CD8-positive, alpha-beta memory T cell (primary cell): ENCODE results near the gene PCGF1. TPM values are rescaled to one million over a fixed set of nuclear protein-coding genes. Genes with fewer than 3 reads are reported as not detected.

Source experiments
- CTCF ChIA-PET: fragments of 350-600 bp; sonication (Branson Sonifier 250); formaldehyde crosslinking; loops from one replicate; lab custom pipeline; 2021; ENCODE audit warnings: antibody characterized with exemption; lab: Charles Lee
- POLR2A ChIA-PET: fragments of 350-600 bp; sonication (Branson Sonifier 250); formaldehyde crosslinking; loops from one replicate; lab custom pipeline; 2021; ENCODE audit warnings: antibody characterized with exemption; lab: Charles Lee
- DNase-seq, 5 donors: peaks; one replicate each; pipeline versions ENCODE4 v3.0.0 to v3.0.0-alpha.2; 2020 to 2022; ENCODE audit warnings: mixed read lengths in 1 of 5
- H3K27ac ChIP-seq: one replicate; pipeline ENCODE4 v1.7.0; 2013; ENCODE audit warnings: low read depth, mild to moderate bottlenecking, low read length, moderate library complexity
- H3K27me3 ChIP-seq: 2 replicates; pipeline ENCODE4 v1.7.0; 2013; ENCODE audit warnings: low read length, mild to moderate bottlenecking; ENCODE audit not compliant: insufficient read depth, poor library complexity, severe bottlenecking
- H3K36me3 ChIP-seq: 2 replicates; pipeline ENCODE4 v1.7.0; 2013; ENCODE audit warnings: mild to moderate bottlenecking, low read length, moderate library complexity; ENCODE audit not compliant: insufficient read depth
- H3K4me1 ChIP-seq: 2 replicates; pipeline ENCODE4 v1.7.0; 2013; ENCODE audit warnings: mild to moderate bottlenecking, low read length, moderate library complexity; ENCODE audit not compliant: insufficient read depth
- H3K4me3 ChIP-seq: 2 replicates; pipeline ENCODE4 v1.7.0; 2013; ENCODE audit warnings: mild to moderate bottlenecking, low read length
- H3K9me3 ChIP-seq: 2 replicates; pipeline ENCODE4 v1.7.0; 2013; ENCODE audit warnings: mild to moderate bottlenecking, low read length
- H3K27ac Mint-ChIP-seq, 8 donors: one replicate each; pipeline ENCODE4 v1.8.0; 2020 to 2021; ENCODE audit warnings: mixed read lengths in 8 of 8, mild to moderate bottlenecking in 6 of 8, inconsistent platforms in 3 of 8, moderate library complexity in 3 of 8
- H3K27me3 Mint-ChIP-seq, 2 donors: one replicate each; pipeline ENCODE4 v1.8.0; 2020 to 2021; ENCODE audit warnings: mixed read lengths in 2 of 2, mild to moderate bottlenecking in 1 of 2, moderate library complexity in 1 of 2
- H3K36me3 Mint-ChIP-seq, 3 donors: one replicate each; pipeline ENCODE4 v1.8.0; 2020 to 2021; ENCODE audit warnings: mixed read lengths in 3 of 3, inconsistent platforms in 1 of 3, mild to moderate bottlenecking in 1 of 3
- H3K4me1 Mint-ChIP-seq, 3 donors: one replicate each; pipeline ENCODE4 v1.8.0; 2020 to 2021; ENCODE audit warnings: mixed read lengths in 3 of 3, inconsistent platforms in 1 of 3, mild to moderate bottlenecking in 1 of 3
- H3K4me3 Mint-ChIP-seq, 7 donors: one replicate each; pipeline ENCODE4 v1.8.0; 2020 to 2021; ENCODE audit warnings: mixed read lengths in 7 of 7, mild to moderate bottlenecking in 6 of 7, moderate library complexity in 4 of 7, inconsistent platforms in 2 of 7
- H3K9me3 Mint-ChIP-seq, 5 donors: one replicate each; pipeline ENCODE4 v1.8.0; 2020 to 2022; ENCODE audit warnings: mixed read lengths in 5 of 5, mild to moderate bottlenecking in 3 of 5, moderate library complexity in 2 of 5, inconsistent platforms in 1 of 5
- polyA plus RNA-seq: library from polyadenylated mRNA; unstranded; fragments of 300-500 nt; fragmentation: Illumina TruSeq; gene quantifications from one replicate; pipeline ENCODE4 v1.2.3, GENCODE V29; 2021
- total RNA-seq, 2 experiments: library from RNA; stranded (reverse); gene quantifications; one replicate each; pipeline ENCODE4 v1.2.3, GENCODE V29; 2021

The PCGF1 gene
- total RNA-seq (10 to 100 TPM; 29.6 to 38.7 TPM), polyA plus RNA-seq (17.2 TPM)

- ChIA-PET POLR2A (interaction anchor here (0.5 to 1.9 kb wide), 4 partner anchors 9 to 297 kb away, joined by 3 to 10 read pairs (median 4); partner anchors contain the start of genes AUP1, HTRA2 and WBP1), CTCF (interaction anchor here (1.2 to 2.4 kb wide), 4 partner anchors 24 to 35 kb away, joined by 3 to 7 read pairs (median 4); partner anchors contain the start of genes CCDC142, MRPL53 and TTC31)
- Mint-ChIP-seq H3K27me3 (peaks cover 31 to 57% of the 10 kb centered on the region in 2 donors), H3K4me3 (peak within 1 kb of the TSS; percentile 95 to 100 (median 100)), H3K4me1 (peaks cover 40 to 63% (median 59%) of the 10 kb centered on the region in 3 donors), H3K36me3 (peaks cover 10 to 33% (median 24%) of the 10 kb centered on the region in 3 donors), H3K9me3 (peaks cover 0 to 4% (median 0%) of the 10 kb centered on the region in 5 donors), H3K27ac (peak within 1 kb of the TSS; percentile 95 to 100 (median 100))
- H3K9me3 ChIP-seq, result no peaks in the 10 kb centered on the region
- H3K4me1 ChIP-seq, result peaks cover 38% of the 10 kb centered on the region
- peaks cover 9% of the 10 kb centered on the region for H3K36me3 ChIP-seq
- peak within 1 kb of the TSS; percentile 100 for H3K4me3 ChIP-seq
- peak; percentile 97 to 99 (median 98) for DNase-seq
- peak within 1 kb of the TSS; percentile 96 for H3K27ac ChIP-seq
- peaks cover 9% of the 10 kb centered on the region for H3K27me3 ChIP-seq
Measured at GRCh38 chr2:74507145-74507925, at the start of gene PCGF1. TSS of gene PCGF1 (minus strand) at chr2:74507695. CDS start at chr2:74507668, 27 bp downstream.

DNA sequence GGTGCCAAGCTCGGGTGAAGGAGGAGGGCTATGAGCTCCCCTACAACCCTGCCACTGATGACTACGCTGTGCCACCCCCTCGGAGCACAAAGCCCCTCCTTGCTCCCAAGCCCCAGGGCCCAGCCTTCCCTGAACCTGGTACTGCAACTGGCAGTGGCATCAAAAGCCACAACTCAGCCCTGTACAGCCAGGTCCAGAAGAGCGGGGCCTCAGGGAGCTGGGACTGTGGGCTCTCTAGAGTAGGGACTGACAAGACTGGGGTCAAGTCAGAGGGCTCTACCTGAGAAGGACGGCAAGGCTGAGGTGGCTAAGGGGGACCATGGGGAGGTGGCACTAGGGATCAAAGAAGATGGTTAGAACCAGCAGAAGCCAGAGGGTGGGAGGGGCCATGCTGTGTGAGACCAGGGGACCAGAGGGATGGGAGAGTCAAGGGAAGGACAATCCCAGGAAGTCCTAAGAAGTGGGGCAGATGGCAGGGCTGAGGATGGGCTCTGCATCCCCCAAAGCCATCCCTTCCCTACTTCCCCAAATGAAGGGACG lies 49.4 kb upstream of the PCGF1 start:
- Histone ChIP-seq H3K4me3 (no peak overlapping the region), H3K27me3 (no peaks in the 10 kb centered on the region), H3K4me1 (peaks cover 8% of the 10 kb centered on the region), H3K36me3 (no peaks in the 10 kb centered on the region), H3K9me3 (no peaks in the 10 kb centered on the region), H3K27ac (no peak overlapping the region)
- Mint-ChIP-seq H3K9me3 (peaks cover 0 to 2% (median 0%) of the 10 kb centered on the region in 5 donors), H3K36me3 (peaks cover 0 to 22% (median 0%) of the 10 kb centered on the region in 3 donors), H3K27me3 (peaks cover 8 to 15% of the 10 kb centered on the region in 2 donors), H3K4me1 (peaks cover 4 to 28% (median 18%) of the 10 kb centered on the region in 3 donors), H3K27ac (peak overlapping the region in 3 of 8 donors; percentile 13 to 54 (median 28)), H3K4me3 (peak overlapping the region in 4 of 7 donors; percentile 8 to 99 (median 56))
- ChIA-PET CTCF (interaction anchor here (2.1 kb wide), 1 partner anchor 10 kb away, joined by 6 read pairs; no protein-coding TSS in a partner anchor), POLR2A (interaction anchor here (0.7 kb wide), 1 partner anchor 97 kb away, joined by 3 read pairs; no protein-coding TSS in a partner anchor)
- DNase-seq, result no peak

- H3K27ac Mint-ChIP-seq, result peak overlapping the region in 3 of 8 donors; percentile 28 to 96 (median 60)
- CTCF ChIA-PET, result no interaction called here
- POLR2A ChIA-PET, result no interaction called here
Measured at GRCh38 chr2:74556159-74556558, 48.7 kb upstream of the PCGF1 start.

DNA sequence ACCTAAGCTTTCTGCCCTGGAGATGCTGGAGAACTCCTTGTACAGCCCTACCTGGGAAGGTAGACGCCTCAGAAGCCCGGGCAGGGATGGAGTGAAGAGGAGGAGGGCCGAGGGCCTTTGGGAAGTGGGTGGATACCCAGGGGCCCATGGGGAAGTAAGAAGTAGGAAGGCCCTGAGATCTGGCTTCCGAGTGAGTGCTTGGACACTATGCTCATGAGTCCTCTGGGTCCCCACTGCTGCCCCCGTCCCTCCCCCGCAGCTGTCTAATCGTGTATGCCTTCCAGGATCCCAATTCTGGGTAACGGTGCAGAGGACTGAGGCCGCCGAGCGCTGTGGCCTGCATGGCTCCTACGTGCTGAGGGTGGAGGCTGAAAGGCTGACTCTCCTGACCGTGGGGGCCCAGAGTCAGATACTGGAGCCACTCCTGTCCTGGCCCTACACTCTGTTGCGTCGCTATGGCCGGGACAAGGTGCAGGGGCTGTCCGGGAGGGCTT lies 48.2 kb upstream of the PCGF1 start:
- CTCF ChIA-PET, result no interaction called here
- DNase-seq, result no peak
- H3K27ac ChIP-seq, result peak overlapping the region; percentile 79
- Mint-ChIP-seq H3K4me3 (peak overlapping the region; percentile 93 to 99 (median 97)), H3K4me1 (peaks cover 4 to 28% (median 18%) of the 10 kb centered on the region in 3 donors), H3K27me3 (peaks cover 11 to 16% of the 10 kb centered on the region in 2 donors), H3K27ac (peak overlapping the region; percentile 29 to 96 (median 84)), H3K9me3 (peaks cover 0 to 2% (median 0%) of the 10 kb centered on the region in 5 donors), H3K36me3 (peaks cover 0 to 22% (median 0%) of the 10 kb centered on the region in 3 donors)
- no peaks in the 10 kb centered on the region for H3K36me3 ChIP-seq
- peak overlapping the region; percentile 95 for H3K4me3 ChIP-seq
- POLR2A ChIA-PET, result no interaction called here
- H3K9me3 ChIP-seq, result no peaks in the 10 kb centered on the region
- peaks cover 8% of the 10 kb centered on the region for H3K4me1 ChIP-seq
- H3K27me3 ChIP-seq, result no peaks in the 10 kb centered on the region

More at GRCh38 chr2:74556159-74556558, 48.7 kb upstream of the PCGF1 start:
- Mint-ChIP-seq H3K36me3 (peaks cover 0 to 22% (median 0%) of the 10 kb centered on the region in 3 donors), H3K4me3 (peak overlapping the region; percentile 50 to 99 (median 97)), H3K4me1 (peaks cover 4 to 28% (median 18%) of the 10 kb centered on the region in 3 donors), H3K9me3 (peaks cover 0 to 2% (median 0%) of the 10 kb centered on the region in 5 donors), H3K27me3 (peaks cover 8 to 16% of the 10 kb centered on the region in 2 donors)
- H3K4me3 ChIP-seq, result no peak overlapping the region
- H3K4me1 ChIP-seq, result peaks cover 8% of the 10 kb centered on the region
- H3K9me3 ChIP-seq, result no peaks in the 10 kb centered on the region
- no peak for DNase-seq
- no peaks in the 10 kb centered on the region for H3K36me3 ChIP-seq
- peak overlapping the region; percentile 79 for H3K27ac ChIP-seq
- no peaks in the 10 kb centered on the region for H3K27me3 ChIP-seq

DNA sequence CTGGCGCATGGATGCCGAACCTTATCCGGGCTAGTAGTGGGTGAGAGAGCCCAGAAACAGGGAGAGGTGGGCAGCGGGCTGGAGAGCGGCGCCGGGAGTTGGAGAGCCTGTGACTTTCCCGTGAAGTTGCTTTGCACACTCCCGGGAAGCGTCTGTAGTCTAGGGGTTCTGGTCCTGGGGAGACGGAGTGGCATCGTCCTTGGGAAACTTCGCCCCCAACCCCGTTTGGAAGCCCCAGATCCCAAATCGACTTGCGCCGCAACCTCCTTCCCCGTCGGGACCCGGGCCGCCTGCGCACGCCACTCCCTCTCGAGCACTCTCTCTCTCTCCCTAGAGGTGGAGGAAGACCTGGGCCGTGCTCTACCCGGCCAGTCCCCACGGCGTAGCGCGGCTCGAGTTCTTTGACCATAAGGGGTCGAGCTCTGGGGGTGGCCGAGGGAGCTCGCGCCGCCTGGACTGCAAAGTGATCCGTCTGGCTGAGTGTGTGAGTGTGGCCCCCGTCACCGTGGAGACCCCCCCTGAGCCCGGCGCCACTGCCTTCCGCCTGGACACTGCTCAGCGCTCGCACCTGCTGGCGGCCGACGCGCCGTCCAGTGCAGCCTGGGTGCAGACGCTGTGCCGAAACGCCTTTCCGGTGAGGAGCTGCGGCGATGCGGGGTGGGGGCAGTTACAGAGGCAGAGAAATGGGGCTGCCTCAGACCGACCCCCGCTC lies 47.5 kb upstream of the PCGF1 start:
- peak overlapping the region; percentile 95 for H3K4me3 ChIP-seq

GRCh38 chr2:74553892-74554819 lies 46.7 kb upstream of the PCGF1 start, which contains the start of the genes DOK1 and LOXL3:
TSS of gene DOK1 (plus strand) at chr2:74554720. CDS start at chr2:74554755, 35 bp downstream.
TSS of gene LOXL3 (minus strand) at chr2:74553942. CDS start at chr2:74552634, 1,308 bp downstream.
- peaks cover 0 to 2% (median 0%) of the 10 kb centered on the region in 5 donors for H3K9me3 Mint-ChIP-seq
- CTCF ChIA-PET, result interaction anchor here (1.0 kb wide), 1 partner anchor 163 kb away, joined by 3 read pairs; no protein-coding TSS in a partner anchor
- H3K4me1 Mint-ChIP-seq, result peaks cover 4 to 29% (median 16%) of the 10 kb centered on the region in 3 donors
- peak within 1 kb of the TSS; percentile 79 for H3K27ac ChIP-seq
- POLR2A ChIA-PET, result no interaction called here
- no peaks in the 10 kb centered on the region for H3K36me3 ChIP-seq
- H3K36me3 Mint-ChIP-seq, result peaks cover 0 to 22% (median 0%) of the 10 kb centered on the region in 3 donors
- H3K9me3 ChIP-seq, result no peaks in the 10 kb centered on the region
- DNase-seq, result peak; percentile 79 to 88 (median 83)
- H3K4me1 ChIP-seq, result peaks cover 14% of the 10 kb centered on the region
- peak within 1 kb of the TSS; percentile 93 to 99 (median 97) for H3K4me3 Mint-ChIP-seq
- H3K27me3 ChIP-seq, result peaks cover 10% of the 10 kb centered on the region
- H3K27ac Mint-ChIP-seq, result peak within 1 kb of the TSS; percentile 84 to 99 (median 92)
- peaks cover 18 to 24% of the 10 kb centered on the region in 2 donors for H3K27me3 Mint-ChIP-seq
- peak within 1 kb of the TSS; percentile 95 for H3K4me3 ChIP-seq

More for the DNA sequence above, 47.5 kb upstream of the PCGF1 start:
- DNase-seq, result peak in 4 of 5 donors; percentile 34 to 59 (median 39)
- H3K27ac Mint-ChIP-seq, result peak overlapping the region; percentile 84 to 99 (median 92)
- peaks cover 0 to 22% (median 0%) of the 10 kb centered on the region in 3 donors for H3K36me3 Mint-ChIP-seq
- peaks cover 0 to 2% (median 0%) of the 10 kb centered on the region in 5 donors for H3K9me3 Mint-ChIP-seq
- H3K4me1 ChIP-seq, result peaks cover 8% of the 10 kb centered on the region
- H3K4me1 Mint-ChIP-seq, result peaks cover 4 to 24% (median 16%) of the 10 kb centered on the region in 3 donors
- H3K36me3 ChIP-seq, result no peaks in the 10 kb centered on the region
- CTCF ChIA-PET, result interaction anchor here (1.0 kb wide), 1 partner anchor 164 kb away, joined by 3 read pairs; no protein-coding TSS in a partner anchor
- peak overlapping the region; percentile 79 for H3K27ac ChIP-seq
- H3K9me3 ChIP-seq, result no peaks in the 10 kb centered on the region
- peaks cover 2% of the 10 kb centered on the region for H3K27me3 ChIP-seq
- peak overlapping the region; percentile 93 to 99 (median 97) for H3K4me3 Mint-ChIP-seq
- peaks cover 12 to 16% of the 10 kb centered on the region in 2 donors for H3K27me3 Mint-ChIP-seq
- POLR2A ChIA-PET, result no interaction called here
